Activated T-helper 1 cell treated with anti-CD3 and anti-CD28 coated beads, Interleukin-12 subunit alpha, Interleukin-12 subunit beta, Interleukin-2, Interleukin-4 antibody, amounts not matched to agents 30 ng/mL and 10 ng/mL and 1 ng/mL, durations not matched to agents 14 hours and 24 hours and 36 hours (primary cell): ENCODE results near the gene SLIRP. TPM values are rescaled to one million over a fixed set of nuclear protein-coding genes. Genes with fewer than 3 reads are reported as not detected.
"Not testable (repeated sequence)": the region's sequence is repeated elsewhere in the genome, so short reads cannot be mapped to it uniquely, and the experiment has no call there.

Experiments
- DNase-seq: peaks from one replicate; pipeline ENCODE4 v3.0.0; 2021; ENCODE audit warnings: low spot score
- H3K27ac Mint-ChIP-seq: one replicate; pipeline ENCODE4 v1.8.0; 2021; ENCODE audit warnings: mild to moderate bottlenecking, mixed read lengths
- H3K27me3 Mint-ChIP-seq: one replicate; pipeline ENCODE4 v1.8.0; 2022; ENCODE audit warnings: mild to moderate bottlenecking, moderate library complexity, mixed read lengths; ENCODE audit not compliant: insufficient read depth
- H3K36me3 Mint-ChIP-seq: one replicate; pipeline ENCODE4 v1.8.0; 2021; ENCODE audit warnings: low read depth, mixed read lengths
- H3K4me1 Mint-ChIP-seq: one replicate; pipeline ENCODE4 v1.8.0; 2021; ENCODE audit warnings: low read depth, mixed read lengths
- H3K4me3 Mint-ChIP-seq: one replicate; pipeline ENCODE4 v1.8.0; 2021; ENCODE audit warnings: mild to moderate bottlenecking, moderate library complexity, mixed read lengths
- H3K9me3 Mint-ChIP-seq: one replicate; pipeline ENCODE4 v1.8.0; 2021; ENCODE audit warnings: mixed read lengths
- intact Hi-C: fragments of 100-400 bp; cut with micrococcal nuclease; formaldehyde crosslinking; loops from one replicate; pipeline ENCODE4 v1.15.1; 2024
- total RNA-seq: library from RNA; stranded (reverse); gene quantifications from 2 replicates; pipeline ENCODE4 v1.2.3, GENCODE V29; 2022

Gene SLIRP
- total RNA-seq, 1 donor from 2014 or later: 177 TPM

- DNase-seq: no peak
- peak overlapping the region; percentile 98 for H3K27ac Mint-ChIP-seq
- peaks cover 36% of the 10 kb centered on the region for H3K36me3 Mint-ChIP-seq
- H3K27me3 Mint-ChIP-seq: no peaks in the 10 kb centered on the region
- intact Hi-C loops: loop anchor here (1.0 to 10.0 kb wide), 6 partner anchors 67 to 675 kb away; partner anchors contain the start of genes SAMD15 and TMED8
- H3K9me3 Mint-ChIP-seq: no peaks in the 10 kb centered on the region
- H3K4me1 Mint-ChIP-seq: peaks cover 42% of the 10 kb centered on the region
- H3K4me3 Mint-ChIP-seq: peak overlapping the region; percentile 99
These were observed 1.5 kb downstream of the SLIRP start for GRCh38 chr14:77709412-77709811.

GRCh38 chr14:77710364-77710763, 2.5 kb downstream of the SLIRP start:
- Mint-ChIP-seq H3K36me3 (peaks cover 41% of the 10 kb centered on the region), H3K4me1 (peaks cover 47% of the 10 kb centered on the region), H3K27me3 (no peaks in the 10 kb centered on the region), H3K9me3 (no peaks in the 10 kb centered on the region), H3K27ac (no peak overlapping the region), H3K4me3 (peak overlapping the region; percentile 17)
- intact Hi-C loops: no loop called here
- DNase-seq: no peak

GRCh38 chr14:77714926-77715325, 7.0 kb downstream of the SLIRP start:
- Mint-ChIP-seq H3K27ac (peak overlapping the region; percentile 87), H3K4me1 (peaks cover 23% of the 10 kb centered on the region), H3K36me3 (peaks cover 47% of the 10 kb centered on the region), H3K4me3 (peak overlapping the region; percentile 23), H3K27me3 (no peaks in the 10 kb centered on the region), H3K9me3 (no peaks in the 10 kb centered on the region)
- intact Hi-C loops: no loop called here
- DNase-seq: no peak

- Mint-ChIP-seq H3K36me3 (peaks cover 50% of the 10 kb centered on the region), H3K4me1 (peaks cover 15% of the 10 kb centered on the region), H3K27me3 (no peaks in the 10 kb centered on the region), H3K9me3 (no peaks in the 10 kb centered on the region), H3K27ac (no peak overlapping the region), H3K4me3 (no peak overlapping the region)
- intact Hi-C loops: no loop called here
- no peak for DNase-seq
These were observed 9.9 kb downstream of the SLIRP start for GRCh38 chr14:77717608-77718305.

- Mint-ChIP-seq H3K4me1 (no peaks in the 10 kb centered on the region), H3K4me3 (no peak overlapping the region), H3K9me3 (no peaks in the 10 kb centered on the region), H3K36me3 (peaks cover 56% of the 10 kb centered on the region), H3K27ac (no peak overlapping the region), H3K27me3 (no peaks in the 10 kb centered on the region)
- intact Hi-C loops: no loop called here
- DNase-seq: no peak
These were observed 13.5 kb downstream of the SLIRP start for GRCh38 chr14:77721437-77721836.

- H3K27ac Mint-ChIP-seq: no peak overlapping the region
- no peak overlapping the region for H3K4me3 Mint-ChIP-seq
- intact Hi-C loops: no loop called here
- H3K27me3 Mint-ChIP-seq: no peaks in the 10 kb centered on the region
- no peak for DNase-seq
- peaks cover 56% of the 10 kb centered on the region for H3K36me3 Mint-ChIP-seq
- H3K9me3 Mint-ChIP-seq: no peaks in the 10 kb centered on the region
- H3K4me1 Mint-ChIP-seq: no peaks in the 10 kb centered on the region
These were observed 14.4 kb downstream of the SLIRP start for GRCh38 chr14:77722301-77722700.

GRCh38 chr14:77730976-77731497, 23.1 kb downstream of the SLIRP start:
- intact Hi-C loops: no loop called here
- Mint-ChIP-seq H3K36me3 (peaks cover 55% of the 10 kb centered on the region), H3K4me3 (no peak overlapping the region), H3K27ac (no peak overlapping the region), H3K27me3 (no peaks in the 10 kb centered on the region), H3K9me3 (no peaks in the 10 kb centered on the region), H3K4me1 (no peaks in the 10 kb centered on the region)
- no peak for DNase-seq

GRCh38 chr14:77738559-77739250, 30.8 kb downstream of the SLIRP start:
- no peak overlapping the region for H3K4me3 Mint-ChIP-seq
- no peak for DNase-seq
- no peaks in the 10 kb centered on the region for H3K9me3 Mint-ChIP-seq
- H3K4me1 Mint-ChIP-seq: peaks cover 16% of the 10 kb centered on the region
- intact Hi-C loops: no loop called here
- no peaks in the 10 kb centered on the region for H3K27me3 Mint-ChIP-seq
- no peak overlapping the region for H3K27ac Mint-ChIP-seq
- peaks cover 47% of the 10 kb centered on the region for H3K36me3 Mint-ChIP-seq

- intact Hi-C loops: no loop called here
- Mint-ChIP-seq H3K4me3 (no peak overlapping the region), H3K36me3 (peaks cover 43% of the 10 kb centered on the region)
These were observed 33.5 kb downstream of the SLIRP start for GRCh38 chr14:77741438-77741837.

GRCh38 chr14:77746064-77746702, 38.3 kb downstream of the SLIRP start:
- Mint-ChIP-seq H3K36me3 (peaks cover 47% of the 10 kb centered on the region), H3K9me3 (no peaks in the 10 kb centered on the region), H3K27ac (peak overlapping the region; percentile 11), H3K27me3 (no peaks in the 10 kb centered on the region), H3K4me1 (peaks cover 18% of the 10 kb centered on the region), H3K4me3 (no peak overlapping the region)
- intact Hi-C loops: no loop called here
- no peak for DNase-seq

More at GRCh38 chr14:77741438-77741837, 33.5 kb downstream of the SLIRP start:
- H3K4me1 Mint-ChIP-seq: peaks cover 23% of the 10 kb centered on the region
- H3K9me3 Mint-ChIP-seq: no peaks in the 10 kb centered on the region
- DNase-seq: no peak
- no peaks in the 10 kb centered on the region for H3K27me3 Mint-ChIP-seq
- H3K27ac Mint-ChIP-seq: no peak overlapping the region

- intact Hi-C loops, H3K9me3 Mint-ChIP-seq, H3K4me3 Mint-ChIP-seq, DNase-seq, H3K27me3 Mint-ChIP-seq, H3K27ac Mint-ChIP-seq: not testable (repeated sequence)
- peaks cover 21% of the 10 kb centered on the region for H3K4me1 Mint-ChIP-seq
- peaks cover 43% of the 10 kb centered on the region for H3K36me3 Mint-ChIP-seq
These were observed 39.5 kb downstream of the SLIRP start for GRCh38 chr14:77747425-77747824.

GRCh38 chr14:77752266-77752665, 44.4 kb downstream of the SLIRP start:
- H3K36me3 Mint-ChIP-seq: peaks cover 50% of the 10 kb centered on the region
- intact Hi-C loops: no loop called here
- H3K4me3 Mint-ChIP-seq: no peak overlapping the region
- H3K27me3 Mint-ChIP-seq: no peaks in the 10 kb centered on the region
- H3K4me1 Mint-ChIP-seq: peaks cover 26% of the 10 kb centered on the region
- no peaks in the 10 kb centered on the region for H3K9me3 Mint-ChIP-seq
- H3K27ac Mint-ChIP-seq: no peak overlapping the region
- no peak for DNase-seq
